ENCODE measurements around the gene TNFAIP8L2. TPM values are rescaled to one million over a fixed set of nuclear protein-coding genes. Genes with fewer than 3 reads are reported as not detected.

Gene TNFAIP8L2
- polyA plus RNA-seq (2013, experiment 1 of 2; ENCODE audit: insufficient read length): not detected
- 0.20 TPM for polyA plus RNA-seq (2013, experiment 2 of 2; ENCODE audit: insufficient read length)

GRCh38 chr1:151156515-151156819 lies at the start of gene TNFAIP8L2:
TSS of gene TNFAIP8L2 (plus strand) at chr1:151156649. CDS start at chr1:151158698, 2,049 bp downstream.
- no peak for DNase-seq

- peak; percentile 20 for DNase-seq
Observed at GRCh38 chr1:151106894-151107293, 49.6 kb upstream of the TNFAIP8L2 start.

- no peak for DNase-seq
Observed at GRCh38 chr1:151108331-151108730, 48.1 kb upstream of the TNFAIP8L2 start.

- DNase-seq: no peak
Observed at GRCh38 chr1:151113877-151114276, 42.6 kb upstream of the TNFAIP8L2 start.

- no peak for DNase-seq
Observed at GRCh38 chr1:151124763-151125403, 31.6 kb upstream of the TNFAIP8L2 start.

- DNase-seq: no peak
Observed at GRCh38 chr1:151128800-151129199, 27.6 kb upstream of the TNFAIP8L2 start.

GRCh38 chr1:151130987-151131586 lies 25.4 kb upstream of the TNFAIP8L2 start:
- DNase-seq: peak; percentile 83

GRCh38 chr1:151131701-151132334 lies 24.6 kb upstream of the TNFAIP8L2 start:
- DNase-seq: peak; percentile 11

- no peak for DNase-seq
Observed at GRCh38 chr1:151132335-151133017, 24.0 kb upstream of the TNFAIP8L2 start.

GRCh38 chr1:151133018-151133806 lies 23.2 kb upstream of the TNFAIP8L2 start:
- DNase-seq: no peak

GRCh38 chr1:151134396-151134795 lies 22.1 kb upstream of the TNFAIP8L2 start:
- no peak for DNase-seq

- no peak for DNase-seq
Observed at GRCh38 chr1:151134991-151135390, 21.5 kb upstream of the TNFAIP8L2 start.

GRCh38 chr1:151135433-151136385 lies 20.7 kb upstream of the TNFAIP8L2 start:
- no peak for DNase-seq

GRCh38 chr1:151137789-151138188 lies 18.7 kb upstream of the TNFAIP8L2 start:
- DNase-seq: no peak

GRCh38 chr1:151142411-151143056 lies 13.9 kb upstream of the TNFAIP8L2 start:
- no peak for DNase-seq

GRCh38 chr1:151143057-151143435 lies 13.4 kb upstream of the TNFAIP8L2 start:
- DNase-seq: no peak

GRCh38 chr1:151143986-151144385 lies 12.5 kb upstream of the TNFAIP8L2 start:
- no peak for DNase-seq

GRCh38 chr1:151144474-151145303 lies 11.8 kb upstream of the TNFAIP8L2 start:
- DNase-seq: peak; percentile 16

- DNase-seq: peak; percentile 18
Observed at GRCh38 chr1:151145304-151146071, 11.0 kb upstream of the TNFAIP8L2 start.

Data from fibroblast of skin of scalp (primary cell).